Measurements from ENCODE around the gene MSH3.

GRCh38 chr5:80706835-80707447 is 52.5 kb downstream of the MSH3 start:
- TF ChIP-seq CTCF (IDR thresholded peaks at IDR 0.05) (no peak), POLR2A (IDR thresholded peaks at IDR 0.05) (no peak)
